ENCODE data around the gene AMN1. TPM values are rescaled to one million over a fixed set of nuclear protein-coding genes. Genes with fewer than 3 reads are reported as not detected.

AMN1 gene
- total RNA-seq, 1 experiment from 2014 or later = 26.9 TPM

DNA sequence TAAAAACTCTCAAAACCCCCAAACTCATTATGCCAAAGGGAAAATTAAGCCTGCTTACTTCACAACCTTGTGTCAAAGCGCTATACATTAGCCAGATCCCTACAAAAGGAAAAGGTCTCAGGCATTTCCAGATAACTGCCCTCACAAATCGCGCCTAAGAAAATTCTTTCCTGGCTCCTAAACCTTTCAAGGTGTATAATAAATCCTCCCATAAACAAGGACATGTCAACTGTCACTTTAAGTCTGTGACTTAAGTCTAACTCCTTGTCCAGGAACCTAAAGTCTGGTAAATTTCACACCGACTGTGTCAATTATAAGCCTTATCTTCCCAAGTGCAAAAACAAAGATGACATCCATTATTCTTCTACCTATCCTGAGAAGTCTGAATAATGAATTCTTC is 73.6 kb downstream of the AMN1 start:
- H2AFZ ChIP-seq (ENCODE audit: low read depth, low read length, poor library complexity, severe bottlenecking) = no peak overlapping the region
- H3K9me2 ChIP-seq (ENCODE audit: insufficient read depth) = no peaks in the 10 kb centered on the region
- no peak overlapping the region for H3K27ac ChIP-seq (ENCODE audit: low read depth, low read length)
- H3K79me2 ChIP-seq (ENCODE audit: insufficient read depth, low read length) = no peaks in the 10 kb centered on the region
- no peaks in the 10 kb centered on the region for H3K27me3 ChIP-seq (ENCODE audit: insufficient read depth, low read length)
- no peak overlapping the region for H3K4me3 ChIP-seq (replicated peaks in 1 of 2; ENCODE audit: low read depth in 1 of 2, low read length in 2 of 2)
- intact Hi-C loops (cut with micrococcal nuclease) = loop anchor here (5.0 to 10.0 kb wide), 4 partner anchors 410 to 1260 kb away; partner anchors contain the start of genes BICD1 and DNM1L
- TF ChIP-seq MAX (IDR thresholded peaks at IDR 0.05) (no peak), TCF7L2 (IDR thresholded peaks at IDR 0.05; ENCODE audit: borderline replicate concordance, extremely low read depth, insufficient read depth, insufficient read length) (no peak), SIN3A (IDR thresholded peaks at IDR 0.05; ENCODE audit: low read depth) (no peak), POLR2A (IDR thresholded peaks at IDR 0.05; ENCODE audit: borderline replicate concordance, extremely low read depth, insufficient read depth, insufficient read length) (no peak), CEBPB (IDR thresholded peaks at IDR 0.05; ENCODE audit: low read depth) (no peak), SRF (IDR thresholded peaks at IDR 0.05; ENCODE audit: low read depth) (no peak), ZFX (IDR thresholded peaks at IDR 0.05) (no peak), POLR2AphosphoS5 (IDR thresholded peaks at IDR 0.05; ENCODE audit: low read depth, low read length) (no peak), EZH2phosphoT487 (IDR thresholded peaks at IDR 0.05; ENCODE audit: borderline replicate concordance) (no peak), CBX3 (IDR thresholded peaks at IDR 0.05; ENCODE audit: low read depth) (no peak), SP1 (IDR thresholded peaks at IDR 0.05; ENCODE audit: low read depth) (no peak), JUND (IDR thresholded peaks at IDR 0.05) (no peak), ELF1 (IDR thresholded peaks at IDR 0.05; ENCODE audit: borderline replicate concordance, low read depth) (no peak), ATF3 (IDR thresholded peaks at IDR 0.05) (no peak), RAD21 (IDR thresholded peaks at IDR 0.05; ENCODE audit: low read depth) (no peak), EZH2 (IDR thresholded peaks at IDR 0.05) (no peak), EGR1 (IDR thresholded peaks at IDR 0.05; ENCODE audit: low read depth) (no peak)
- TF ChIP-seq, protein P1, sequence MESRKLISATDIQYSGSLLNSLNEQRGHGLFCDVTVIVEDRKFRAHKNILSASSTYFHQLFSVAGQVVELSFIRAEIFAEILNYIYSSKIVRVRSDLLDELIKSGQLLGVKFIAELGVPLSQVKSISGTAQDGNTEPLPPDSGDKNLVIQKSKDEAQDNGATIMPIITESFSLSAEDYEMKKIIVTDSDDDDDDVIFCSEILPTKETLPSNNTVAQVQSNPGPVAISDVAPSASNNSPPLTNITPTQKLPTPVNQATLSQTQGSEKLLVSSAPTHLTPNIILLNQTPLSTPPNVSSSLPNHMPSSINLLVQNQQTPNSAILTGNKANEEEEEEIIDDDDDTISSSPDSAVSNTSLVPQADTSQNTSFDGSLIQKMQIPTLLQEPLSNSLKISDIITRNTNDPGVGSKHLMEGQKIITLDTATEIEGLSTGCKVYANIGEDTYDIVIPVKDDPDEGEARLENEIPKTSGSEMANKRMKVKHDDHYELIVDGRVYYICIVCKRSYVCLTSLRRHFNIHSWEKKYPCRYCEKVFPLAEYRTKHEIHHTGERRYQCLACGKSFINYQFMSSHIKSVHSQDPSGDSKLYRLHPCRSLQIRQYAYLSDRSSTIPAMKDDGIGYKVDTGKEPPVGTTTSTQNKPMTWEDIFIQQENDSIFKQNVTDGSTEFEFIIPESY (IDR thresholded peaks at IDR 0.05; ENCODE audit: extremely low read depth, insufficient replicate concordance, low read length) = no peak
- TF ChIP-seq, protein P2, sequence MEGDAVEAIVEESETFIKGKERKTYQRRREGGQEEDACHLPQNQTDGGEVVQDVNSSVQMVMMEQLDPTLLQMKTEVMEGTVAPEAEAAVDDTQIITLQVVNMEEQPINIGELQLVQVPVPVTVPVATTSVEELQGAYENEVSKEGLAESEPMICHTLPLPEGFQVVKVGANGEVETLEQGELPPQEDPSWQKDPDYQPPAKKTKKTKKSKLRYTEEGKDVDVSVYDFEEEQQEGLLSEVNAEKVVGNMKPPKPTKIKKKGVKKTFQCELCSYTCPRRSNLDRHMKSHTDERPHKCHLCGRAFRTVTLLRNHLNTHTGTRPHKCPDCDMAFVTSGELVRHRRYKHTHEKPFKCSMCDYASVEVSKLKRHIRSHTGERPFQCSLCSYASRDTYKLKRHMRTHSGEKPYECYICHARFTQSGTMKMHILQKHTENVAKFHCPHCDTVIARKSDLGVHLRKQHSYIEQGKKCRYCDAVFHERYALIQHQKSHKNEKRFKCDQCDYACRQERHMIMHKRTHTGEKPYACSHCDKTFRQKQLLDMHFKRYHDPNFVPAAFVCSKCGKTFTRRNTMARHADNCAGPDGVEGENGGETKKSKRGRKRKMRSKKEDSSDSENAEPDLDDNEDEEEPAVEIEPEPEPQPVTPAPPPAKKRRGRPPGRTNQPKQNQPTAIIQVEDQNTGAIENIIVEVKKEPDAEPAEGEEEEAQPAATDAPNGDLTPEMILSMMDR (IDR thresholded peaks at IDR 0.05 in 2 of 3, conservative IDR thresholded peaks at IDR 0.05 in 1 of 3; ENCODE audit: borderline replicate concordance in 1 of 3, insufficient read depth in 1 of 3, low read depth in 2 of 3, low read length in 2 of 3) = no peak
- TF ChIP-seq, protein P3, sequence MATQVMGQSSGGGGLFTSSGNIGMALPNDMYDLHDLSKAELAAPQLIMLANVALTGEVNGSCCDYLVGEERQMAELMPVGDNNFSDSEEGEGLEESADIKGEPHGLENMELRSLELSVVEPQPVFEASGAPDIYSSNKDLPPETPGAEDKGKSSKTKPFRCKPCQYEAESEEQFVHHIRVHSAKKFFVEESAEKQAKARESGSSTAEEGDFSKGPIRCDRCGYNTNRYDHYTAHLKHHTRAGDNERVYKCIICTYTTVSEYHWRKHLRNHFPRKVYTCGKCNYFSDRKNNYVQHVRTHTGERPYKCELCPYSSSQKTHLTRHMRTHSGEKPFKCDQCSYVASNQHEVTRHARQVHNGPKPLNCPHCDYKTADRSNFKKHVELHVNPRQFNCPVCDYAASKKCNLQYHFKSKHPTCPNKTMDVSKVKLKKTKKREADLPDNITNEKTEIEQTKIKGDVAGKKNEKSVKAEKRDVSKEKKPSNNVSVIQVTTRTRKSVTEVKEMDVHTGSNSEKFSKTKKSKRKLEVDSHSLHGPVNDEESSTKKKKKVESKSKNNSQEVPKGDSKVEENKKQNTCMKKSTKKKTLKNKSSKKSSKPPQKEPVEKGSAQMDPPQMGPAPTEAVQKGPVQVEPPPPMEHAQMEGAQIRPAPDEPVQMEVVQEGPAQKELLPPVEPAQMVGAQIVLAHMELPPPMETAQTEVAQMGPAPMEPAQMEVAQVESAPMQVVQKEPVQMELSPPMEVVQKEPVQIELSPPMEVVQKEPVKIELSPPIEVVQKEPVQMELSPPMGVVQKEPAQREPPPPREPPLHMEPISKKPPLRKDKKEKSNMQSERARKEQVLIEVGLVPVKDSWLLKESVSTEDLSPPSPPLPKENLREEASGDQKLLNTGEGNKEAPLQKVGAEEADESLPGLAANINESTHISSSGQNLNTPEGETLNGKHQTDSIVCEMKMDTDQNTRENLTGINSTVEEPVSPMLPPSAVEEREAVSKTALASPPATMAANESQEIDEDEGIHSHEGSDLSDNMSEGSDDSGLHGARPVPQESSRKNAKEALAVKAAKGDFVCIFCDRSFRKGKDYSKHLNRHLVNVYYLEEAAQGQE (IDR thresholded peaks at IDR 0.05; ENCODE audit: low read depth) = no peak
- H3K9ac ChIP-seq (ENCODE audit: low read length) = no peak overlapping the region
- no peaks in the 10 kb centered on the region for H3K9me3 ChIP-seq (ENCODE audit: control insufficient read depth in 1 of 2, insufficient read depth in 1 of 2, low read depth in 1 of 2, low read length in 2 of 2)
- no peak for ATAC-seq
- no peak for DNase-seq (ENCODE audit: low read depth, low spot score)
- H3K36me3 ChIP-seq (ENCODE audit: control insufficient read depth in 1 of 2, insufficient read depth in 2 of 2, low read length in 2 of 2) = no peaks in the 10 kb centered on the region
- H4K20me1 ChIP-seq (ENCODE audit: insufficient read depth) = no peaks in the 10 kb centered on the region
- H3K4me1 ChIP-seq (ENCODE audit: control insufficient read depth in 1 of 2, insufficient read depth in 2 of 2, low read length in 2 of 2) = peaks cover 5 to 17% of the 10 kb centered on the region in 2 experiments; a peak in 3 of 4 replicates
- no peak overlapping the region for H3K4me2 ChIP-seq (ENCODE audit: low read length)
- RAD21 ChIA-PET (ENCODE audit: low non-redundant PET in 1 of 2, low total read pairs in 2 of 2, uncharacterized antibody in 2 of 2, unreplicated experiment in 2 of 2) = no interaction called here
- POLR2A ChIA-PET = no interaction called here
- CTCF ChIA-PET = no interaction called here
- no TSS peak for BruUV-seq (replicated peaks)
